Heart left ventricle (tissue), 13 donors: Measurements from ENCODE around the gene RAD51B.

ENCODE experiments used
- CTCF ChIP-seq, 12 donors: fragments of 200-600 bp; sonication (generic) in 4 of 12; IDR thresholded peaks; one replicate each; pipeline versions ENCODE4 v1.5.0 to v1.8.0; 2018 to 2022; ENCODE audit warnings: antibody characterized with exemption in 12 of 12, mild to moderate bottlenecking in 5 of 12
- POLR2A ChIP-seq, 2 donors: fragments of 450-650 bp; IDR thresholded peaks; one replicate each; pipeline ENCODE4 v1.6.1; 2017; ENCODE audit warnings: antibody characterized with exemption in 2 of 2, mild to moderate bottlenecking in 2 of 2, moderate library complexity in 2 of 2
- donor health status: ischemic (EF 13 %, LVEDD 7.1; RV severe dilation, severe dysfunction).
- donor health status: DM: no; HTN: yes; CAD: no.
- donor health status: DM: no; HTN: no; CAD: no.
- donor health status: ischemic (EF 25% LVEDD 6.9; RV normal size, moderate dysfunction).
- donor health status: ischemic (EF 25% LVEDD 5.7; RV mildly dilated, moderate dysfunction).
- donor health status: ischemic (EF 35%, LVEDD 5.7; RV mildly dilated, moderate dysfunction).
- donor health status: nonischemic (EF 11% LVEDD 7.7; RV severe dilation, severe dysfunction).
- donor health status: DM: yes; HTN: yes; CAD: no.
- donor health status: PGD.
- donor health status: ischemic (EF 29% LVEDD 5.4; RV normal size, mild dysfunction).
- donor health status: nonischemic (EF 23%, LVEDD 6.1; RV moderate dilation, normal function).

- TF ChIP-seq CTCF (IDR thresholded peaks at IDR 0.05) (no peak), POLR2A (IDR thresholded peaks at IDR 0.05) (no peak)
Observed at GRCh38 chr14:68604822-68605221, 785.2 kb downstream of the RAD51B start.
